Measurements from ENCODE around the gene NEUROD2.

Gene NEUROD2

GRCh38 chr17:39580082-39580468 is 27.6 kb downstream of the NEUROD2 start:
- TF ChIP-seq TAF1 (IDR thresholded peaks at IDR 0.05; ENCODE audit: borderline replicate concordance, insufficient read depth, low read length) = no peak
- TF ChIP-seq POLR2AphosphoS5 (IDR thresholded peaks at IDR 0.05; ENCODE audit: low read depth, low read length) = no peak
- no peak for TF ChIP-seq SIN3A (IDR thresholded peaks at IDR 0.05; ENCODE audit: borderline replicate concordance, insufficient read depth, low read length)
- TF ChIP-seq REST (IDR thresholded peaks at IDR 0.05; ENCODE audit: insufficient read depth in 1 of 2, low read depth in 2 of 2, low read length in 2 of 2) = no peak
- TF ChIP-seq FOXP2 (optimal IDR thresholded peaks at IDR 0.05; ENCODE audit: borderline replicate concordance, extremely low read depth, extremely low read length, insufficient read depth) = no peak

DNA sequence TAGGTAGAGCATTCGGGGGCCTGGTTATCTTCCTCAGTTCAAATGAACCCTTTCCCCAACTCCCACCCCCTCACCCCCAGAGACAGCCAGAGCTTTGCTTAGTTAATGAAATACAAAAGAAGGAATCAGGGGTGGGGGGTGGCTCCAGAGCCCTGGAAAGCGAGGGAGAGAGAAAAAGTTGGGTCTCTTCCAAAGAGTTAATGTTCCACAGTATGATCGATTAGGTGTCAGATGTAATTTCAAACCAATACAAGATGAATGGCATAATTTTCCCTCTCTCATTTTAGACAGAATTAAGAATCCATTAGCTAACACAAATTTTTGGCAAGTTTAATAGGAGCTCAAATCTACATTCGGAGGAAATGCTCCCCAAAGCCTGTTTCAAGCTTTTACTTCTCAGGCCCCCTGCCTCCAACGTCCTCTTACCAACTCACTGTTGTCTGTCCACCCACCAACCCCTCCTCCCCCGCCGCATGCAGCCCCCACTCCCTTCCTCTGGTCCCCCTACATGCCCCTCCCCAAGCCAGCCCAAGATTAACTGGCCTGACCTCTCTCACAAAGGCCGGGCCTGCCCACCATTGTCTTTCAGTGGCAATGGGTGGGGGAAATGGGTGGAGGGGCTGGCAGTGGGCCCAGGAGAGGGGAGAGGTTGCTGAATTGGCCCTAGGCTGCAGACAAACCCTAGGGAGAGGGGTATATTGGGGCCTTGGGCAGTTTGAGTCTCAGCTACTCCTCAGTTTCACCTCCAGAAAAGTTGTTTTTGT is 28.2 kb downstream of the NEUROD2 start:
- TF ChIP-seq POLR2AphosphoS5 (IDR thresholded peaks at IDR 0.05; ENCODE audit: low read depth, low read length) (no peak), FOXP2 (optimal IDR thresholded peaks at IDR 0.05; ENCODE audit: borderline replicate concordance, extremely low read depth, extremely low read length, insufficient read depth) (no peak), TAF1 (IDR thresholded peaks at IDR 0.05; ENCODE audit: borderline replicate concordance, insufficient read depth, low read length) (no peak), SIN3A (IDR thresholded peaks at IDR 0.05; ENCODE audit: borderline replicate concordance, insufficient read depth, low read length) (no peak)

GRCh38 chr17:39578272-39578671 is 29.4 kb downstream of the NEUROD2 start:
- TF ChIP-seq TAF1 (IDR thresholded peaks at IDR 0.05; ENCODE audit: borderline replicate concordance, insufficient read depth, low read length) (no peak), SIN3A (IDR thresholded peaks at IDR 0.05; ENCODE audit: borderline replicate concordance, insufficient read depth, low read length) (no peak), REST (IDR thresholded peaks at IDR 0.05; ENCODE audit: insufficient read depth in 1 of 2, low read depth in 2 of 2, low read length in 2 of 2) (no peak), POLR2AphosphoS5 (IDR thresholded peaks at IDR 0.05; ENCODE audit: low read depth, low read length) (no peak), FOXP2 (optimal IDR thresholded peaks at IDR 0.05; ENCODE audit: borderline replicate concordance, extremely low read depth, extremely low read length, insufficient read depth) (no peak)

- no peak for TF ChIP-seq REST (IDR thresholded peaks at IDR 0.05; ENCODE audit: insufficient read depth in 1 of 2, low read depth in 2 of 2, low read length in 2 of 2)
- no peak for TF ChIP-seq SIN3A (IDR thresholded peaks at IDR 0.05; ENCODE audit: borderline replicate concordance, insufficient read depth, low read length)
- no peak for TF ChIP-seq TAF1 (IDR thresholded peaks at IDR 0.05; ENCODE audit: borderline replicate concordance, insufficient read depth, low read length)
- no peak for TF ChIP-seq FOXP2 (optimal IDR thresholded peaks at IDR 0.05; ENCODE audit: borderline replicate concordance, extremely low read depth, extremely low read length, insufficient read depth)
- no peak for TF ChIP-seq POLR2AphosphoS5 (IDR thresholded peaks at IDR 0.05; ENCODE audit: low read depth, low read length)
Observed at GRCh38 chr17:39576187-39576586, 31.5 kb downstream of the NEUROD2 start.

DNA sequence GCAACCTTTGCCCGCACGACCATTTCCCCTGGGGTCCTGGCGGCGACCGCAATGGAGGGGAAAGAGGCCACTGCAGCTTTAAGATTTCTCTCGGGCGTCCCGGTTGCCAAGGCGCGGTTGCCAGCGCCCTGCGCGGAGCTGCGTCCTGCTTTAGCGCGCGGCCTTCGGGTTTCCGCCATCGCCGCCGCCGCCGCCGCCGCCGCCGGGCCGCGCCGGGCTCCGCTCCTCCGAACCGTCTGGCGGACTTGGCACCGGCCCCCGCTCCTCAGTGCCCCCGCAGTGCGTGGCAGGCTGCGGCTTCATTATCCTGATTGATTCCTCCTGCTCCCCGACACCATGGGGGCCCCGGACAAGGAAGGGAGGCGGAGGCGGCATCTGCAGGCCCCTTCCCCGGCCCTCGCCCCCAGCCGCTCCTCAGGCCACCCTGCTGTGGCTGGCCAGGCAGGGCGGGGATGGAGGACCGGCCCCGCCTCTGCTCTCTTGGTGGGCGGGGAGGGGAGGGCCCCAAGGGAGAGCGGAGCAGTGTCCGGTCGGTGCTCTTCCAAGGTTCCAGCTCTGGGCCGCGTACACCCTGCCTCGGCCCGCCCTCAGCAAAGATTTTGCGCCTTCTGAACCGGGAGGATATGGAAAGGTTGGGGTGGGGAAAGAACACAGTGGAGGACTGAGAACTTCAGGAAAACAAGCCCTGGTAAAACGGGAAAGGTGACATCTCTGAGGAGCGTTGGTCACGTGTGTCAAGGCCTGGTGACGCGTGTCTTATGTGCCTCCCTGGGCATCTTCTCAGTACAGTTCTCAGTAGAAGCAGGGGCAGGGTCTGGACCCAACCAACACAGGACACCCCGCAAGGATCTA is 34.0 kb downstream of the NEUROD2 start:
- TF ChIP-seq POLR2AphosphoS5 (IDR thresholded peaks at IDR 0.05; ENCODE audit: low read depth, low read length) = no peak
- TF ChIP-seq FOXP2 (optimal IDR thresholded peaks at IDR 0.05; ENCODE audit: borderline replicate concordance, extremely low read depth, extremely low read length, insufficient read depth) = peak; percentile 37

All from PFSK-1 (cell line).